MM.1S (cell line): Measurements from ENCODE around the gene CNOT4.
"Not testable (repeated sequence)": the region's sequence is repeated elsewhere in the genome, so short reads cannot be mapped to it uniquely, and the experiment has no call there.

Experiments used
- DNase-seq: peaks from one replicate; pipeline ENCODE4 v3.0.0-alpha.2; 2015
- H2AFZ ChIP-seq: fragments of 300-600 bp; sonication (generic); 2 replicates; pipeline ENCODE4 v1.6.0; 2016; ENCODE audit warnings: antibody characterized with exemption, low read length
- H3F3A ChIP-seq: fragments of 300-600 bp; sonication (generic); 2 replicates; pipeline ENCODE4 v1.6.1; 2016; ENCODE audit warnings: mild to moderate bottlenecking, antibody characterized with exemption, low read length, moderate library complexity, mixed read lengths; ENCODE audit not compliant: insufficient read depth
- H3K27ac ChIP-seq: fragments of 300-600 bp; sonication (generic); 2 replicates; pipeline ENCODE4 v1.5.1; 2016; ENCODE audit warnings: mild to moderate bottlenecking, low read length
- H3K27me3 ChIP-seq: fragments of 300-600 bp; sonication (generic); replicated peaks from 2 replicates; pipeline ENCODE4 v1.6.0; 2016; ENCODE audit warnings: low read length; ENCODE audit not compliant: insufficient read depth
- H3K36me3 ChIP-seq: fragments of 300-600 bp; sonication (generic); replicated peaks from 2 replicates; pipeline ENCODE4 v1.6.1; 2016; ENCODE audit warnings: mild to moderate bottlenecking, low read length, mixed read lengths; ENCODE audit not compliant: insufficient read depth
- H3K4me1 ChIP-seq: fragments of 300-600 bp; sonication (generic); 2 replicates; pipeline ENCODE4 v1.6.1; 2016; ENCODE audit warnings: low read length, mixed read lengths
- H3K4me2 ChIP-seq: fragments of 300-600 bp; sonication (generic); 2 replicates; pipeline ENCODE4 v1.6.0; 2016; ENCODE audit warnings: low read depth, low read length
- H3K4me3 ChIP-seq: fragments of 300-600 bp; sonication (generic); 2 replicates; pipeline ENCODE4 v1.5.1; 2016; ENCODE audit warnings: low read length, mixed read lengths
- H3K79me2 ChIP-seq: fragments of 300-600 bp; sonication (generic); 2 replicates; pipeline ENCODE4 v1.6.1; 2016; ENCODE audit warnings: mixed run types, low read length, mixed read lengths
- H3K9ac ChIP-seq: fragments of 300-600 bp; sonication (generic); 2 replicates; pipeline ENCODE4 v1.6.1; 2016; ENCODE audit warnings: low read length, mixed read lengths
- H3K9me2 ChIP-seq: fragments of 300-600 bp; sonication (generic); replicated peaks from 2 replicates; pipeline ENCODE4 v1.6.1; 2016; ENCODE audit warnings: mild to moderate bottlenecking, low read length, mixed read lengths; ENCODE audit not compliant: insufficient read depth
- H3K9me3 ChIP-seq: fragments of 300-600 bp; sonication (generic); replicated peaks from 2 replicates; pipeline ENCODE4 v1.6.1; 2016; ENCODE audit warnings: mild to moderate bottlenecking, low read length, mixed read lengths; ENCODE audit not compliant: insufficient read depth
- H4K20me1 ChIP-seq: fragments of 300-600 bp; sonication (generic); 2 replicates; pipeline ENCODE4 v1.6.1; 2016; ENCODE audit warnings: mild to moderate bottlenecking, low read length, moderate library complexity, mixed read lengths; ENCODE audit not compliant: insufficient read depth
- CTCF ChIP-seq: fragments of 300-600 bp; sonication (generic); IDR thresholded peaks from 2 replicates; pipeline ENCODE4 v1.5.1; 2016; ENCODE audit warnings: antibody characterized with exemption, low read length, mixed read lengths
- EZH2 ChIP-seq: fragments of 300-600 bp; sonication (generic); optimal IDR thresholded peaks from 2 replicates; pipeline ENCODE3; 2017; ENCODE audit warnings: low read depth, mild to moderate bottlenecking, antibody characterized with exemption, low read length, mixed read lengths
- EZH2phosphoT487 ChIP-seq: fragments of 300-600 bp; sonication (generic); IDR thresholded peaks from 2 replicates; pipeline ENCODE4 v1.6.1; 2018; ENCODE audit warnings: antibody characterized with exemption, low read length

The CNOT4 gene

DNA sequence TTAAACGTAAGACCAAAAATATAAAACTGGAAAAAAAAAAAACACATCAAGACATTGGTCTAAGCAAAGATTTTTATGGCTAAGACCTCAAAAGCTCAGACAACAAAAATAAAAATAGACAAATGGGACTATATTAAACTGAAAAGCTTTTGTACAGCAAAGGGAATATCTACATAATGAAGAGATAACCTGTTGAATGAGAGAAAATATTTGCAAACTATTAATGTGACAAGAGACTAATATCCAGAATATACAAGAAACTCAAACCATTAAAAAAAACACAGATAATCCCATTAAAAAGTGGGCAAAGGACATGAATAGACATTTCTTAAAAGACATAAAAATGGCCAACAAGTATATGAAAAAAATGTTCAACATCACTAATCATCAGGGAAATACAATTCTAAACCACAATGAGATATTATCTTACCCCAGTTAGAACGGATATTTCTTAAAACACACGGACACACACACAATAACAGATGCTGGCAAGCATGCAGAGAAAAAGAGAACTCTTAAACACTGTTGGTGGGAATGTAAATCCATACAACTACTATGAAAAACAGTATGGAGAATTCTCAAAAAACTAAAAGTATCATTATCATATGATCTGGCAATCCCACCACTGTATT is 28.8 kb downstream of the CNOT4 start:
- Histone ChIP-seq H3K27ac (no peak overlapping the region), H3K4me1 (no peaks in the 10 kb centered on the region), H3F3A (no peaks in the 10 kb centered on the region), H3K4me2 (no peak overlapping the region), H3K27me3 (no peaks in the 10 kb centered on the region), H3K9ac (no peak overlapping the region), H4K20me1 (peaks cover 8% of the 10 kb centered on the region; the same call in 1 of the 2 replicates), H3K9me2 (no peaks in the 10 kb centered on the region), H3K9me3 (no peaks in the 10 kb centered on the region), H3K79me2 (peaks cover 85% of the 10 kb centered on the region), H3K4me3 (no peak overlapping the region), H2AFZ (no peak overlapping the region), H3K36me3 (peaks cover 4% of the 10 kb centered on the region; the same call in 1 of the 2 replicates)
- DNase-seq, result no peak
- TF ChIP-seq EZH2phosphoT487, result no peak
- no peak for TF ChIP-seq EZH2
- no peak for TF ChIP-seq CTCF

GRCh38 chr7:135475521-135475920 is 34.4 kb downstream of the CNOT4 start:
- no peak for DNase-seq
- H4K20me1 ChIP-seq, result peaks cover 3% of the 10 kb centered on the region; the same call in 1 of the 2 replicates

DNA sequence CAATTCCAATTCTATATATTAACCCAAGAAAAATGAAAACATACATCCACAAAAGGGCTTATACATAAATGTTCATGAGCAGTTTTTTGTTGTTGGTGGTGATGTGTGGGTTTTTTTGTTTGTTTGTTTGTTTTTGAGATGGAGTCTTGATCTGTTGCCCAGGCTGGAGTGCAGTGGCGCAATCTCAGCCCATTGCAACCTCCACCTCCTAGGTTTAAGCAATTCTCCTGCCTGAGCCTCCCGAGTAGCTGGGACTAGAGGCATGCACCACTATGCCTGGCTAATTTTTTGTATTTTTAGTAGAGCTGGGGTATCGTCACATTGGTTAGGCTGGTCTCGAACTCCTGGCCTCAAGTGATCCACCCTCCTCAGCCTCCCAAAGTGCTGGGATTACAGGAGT is 40.2 kb downstream of the CNOT4 start:
- not testable (repeated sequence) for H3K27me3 ChIP-seq, H3K36me3 ChIP-seq, H3K4me1 ChIP-seq, H3K9me3 ChIP-seq, H3K4me3 ChIP-seq, H2AFZ ChIP-seq, H3K9ac ChIP-seq, H4K20me1 ChIP-seq, H3K9me2 ChIP-seq, H3K27ac ChIP-seq, H3F3A ChIP-seq, DNase-seq, H3K4me2 ChIP-seq
- H3K79me2 ChIP-seq, result peaks cover 73% of the 10 kb centered on the region

More at GRCh38 chr7:135475521-135475920, 34.4 kb downstream of the CNOT4 start:
- no peak for TF ChIP-seq CTCF
- no peak for TF ChIP-seq EZH2phosphoT487
- no peak overlapping the region for H3K4me3 ChIP-seq
- H3K4me2 ChIP-seq, result no peak overlapping the region
- H3K9me2 ChIP-seq, result no peaks in the 10 kb centered on the region
- H3F3A ChIP-seq, result no peaks in the 10 kb centered on the region
- no peak overlapping the region for H2AFZ ChIP-seq
- peaks cover 1% of the 10 kb centered on the region; the same call in 1 of the 2 replicates for H3K36me3 ChIP-seq
- H3K4me1 ChIP-seq, result no peaks in the 10 kb centered on the region
- H3K79me2 ChIP-seq, result peaks cover 73% of the 10 kb centered on the region
- H3K9me3 ChIP-seq, result no peaks in the 10 kb centered on the region
- H3K9ac ChIP-seq, result no peak overlapping the region
- H3K27me3 ChIP-seq, result no peaks in the 10 kb centered on the region
- no peak overlapping the region for H3K27ac ChIP-seq

DNA sequence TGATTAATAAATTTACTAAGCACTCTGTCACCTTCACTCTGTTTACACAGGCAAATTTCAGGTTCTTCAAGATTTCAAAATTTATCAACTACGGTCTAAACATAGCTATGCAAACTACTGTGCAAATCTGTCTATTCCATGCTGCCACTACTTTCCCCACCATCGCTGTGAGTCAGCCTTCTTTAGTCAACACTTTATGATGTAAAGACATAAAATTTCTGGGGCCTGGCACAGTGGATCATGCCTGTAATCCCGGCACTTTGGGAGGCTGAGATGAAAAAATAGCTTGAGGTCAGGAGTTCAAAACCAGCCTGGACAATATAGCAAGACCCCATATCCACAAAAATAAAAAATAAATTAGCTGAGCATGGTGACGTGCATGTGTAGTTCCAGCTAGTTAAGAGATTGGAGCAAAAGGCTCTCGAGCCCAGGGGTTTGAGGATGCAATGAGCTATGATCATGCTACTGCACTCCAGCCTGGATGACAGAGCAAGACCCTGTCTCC is 42.6 kb downstream of the CNOT4 start:
- Histone ChIP-seq H3K36me3 (no peaks in the 10 kb centered on the region), H3K4me1 (no peaks in the 10 kb centered on the region), H3K9me3 (no peaks in the 10 kb centered on the region), H3K9ac (no peak overlapping the region), H2AFZ (no peak overlapping the region), H3K27me3 (no peaks in the 10 kb centered on the region), H3K27ac (no peak overlapping the region), H3K9me2 (no peaks in the 10 kb centered on the region), H3F3A (0 out of 2 replicates have a peak, but pooled peaks cover 3% of the 10 kb centered on the region), H3K4me3 (no peak overlapping the region), H4K20me1 (peaks cover 8% of the 10 kb centered on the region), H3K4me2 (no peak overlapping the region), H3K79me2 (peaks cover 75% of the 10 kb centered on the region)
- DNase-seq, result no peak
- TF ChIP-seq EZH2phosphoT487 (no peak), EZH2 (no peak), CTCF (no peak)
